Stimulated activated CD4-positive, alpha-beta T cell treated with anti-CD3 and anti-CD28 coated beads, Interleukin-4, amount 100 ng/mL, for 48 hours (primary cell): ENCODE measurements around the gene LYRM2.

ENCODE experiments used
- DNase-seq, 2 donors: peaks; one replicate each; pipeline ENCODE4 v3.0.0-alpha.2; 2020; ENCODE audit warnings: low read depth in 2 of 2

Gene LYRM2

DNA sequence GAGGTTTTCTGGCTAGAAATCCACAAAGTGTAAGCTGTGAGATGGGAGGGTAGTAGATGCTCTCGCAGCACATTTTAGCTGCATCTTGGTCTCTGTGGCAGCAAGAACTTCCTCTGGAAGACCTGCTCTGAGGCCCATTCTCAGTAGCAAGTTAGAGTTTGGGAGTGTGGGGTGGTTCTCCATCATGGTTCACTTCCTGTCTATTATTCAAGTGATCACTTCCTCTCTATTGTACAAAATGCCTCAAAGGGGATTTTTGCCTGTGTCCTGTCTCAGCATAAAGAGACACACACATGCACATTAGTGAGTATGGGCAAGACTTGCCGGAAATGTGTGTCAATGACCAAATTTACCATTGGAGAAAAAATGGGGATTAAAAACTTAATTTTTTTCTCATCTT lies 42.5 kb downstream of the LYRM2 start:
- no peak for DNase-seq

DNA sequence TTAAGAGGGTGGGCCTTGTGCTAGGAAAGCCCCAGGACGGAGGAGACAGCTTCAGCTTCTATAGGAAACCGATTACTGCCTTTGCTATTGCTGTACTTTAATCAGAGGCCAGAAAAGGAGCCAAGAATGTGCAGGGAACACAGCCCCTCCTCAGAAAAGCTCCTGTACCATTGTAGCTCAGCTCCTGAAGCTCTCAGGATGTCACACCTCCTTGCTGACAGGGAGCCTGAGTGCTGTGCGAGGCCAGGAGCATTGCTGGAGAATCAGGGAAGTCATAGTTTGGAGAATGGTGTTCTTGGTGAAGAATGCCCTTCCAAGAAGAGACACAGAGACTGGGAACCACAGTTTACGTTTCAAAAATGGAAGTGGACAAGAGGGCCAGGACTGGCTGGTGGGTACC lies 46.8 kb downstream of the LYRM2 start:
- no peak for DNase-seq

DNA sequence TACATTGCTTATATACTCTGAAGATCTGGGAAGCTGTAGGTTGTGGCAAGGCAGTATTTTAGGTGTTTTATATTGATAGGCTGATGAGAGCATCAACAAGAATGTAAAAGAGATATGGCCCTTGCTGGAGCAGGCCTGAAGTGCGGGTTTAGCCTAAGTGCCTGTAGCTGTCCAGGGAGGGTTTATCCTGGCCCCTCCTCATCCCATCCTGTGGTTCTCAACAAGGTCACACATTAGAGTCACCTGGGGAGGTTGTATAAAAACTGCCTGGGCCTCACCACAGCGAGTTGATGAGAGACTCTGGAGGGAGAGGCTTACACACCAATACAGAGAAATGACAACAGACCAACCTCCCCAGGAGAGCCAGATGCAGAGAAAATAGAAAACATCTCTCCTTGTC lies 48.4 kb downstream of the LYRM2 start:
- DNase-seq, result no peak

DNA sequence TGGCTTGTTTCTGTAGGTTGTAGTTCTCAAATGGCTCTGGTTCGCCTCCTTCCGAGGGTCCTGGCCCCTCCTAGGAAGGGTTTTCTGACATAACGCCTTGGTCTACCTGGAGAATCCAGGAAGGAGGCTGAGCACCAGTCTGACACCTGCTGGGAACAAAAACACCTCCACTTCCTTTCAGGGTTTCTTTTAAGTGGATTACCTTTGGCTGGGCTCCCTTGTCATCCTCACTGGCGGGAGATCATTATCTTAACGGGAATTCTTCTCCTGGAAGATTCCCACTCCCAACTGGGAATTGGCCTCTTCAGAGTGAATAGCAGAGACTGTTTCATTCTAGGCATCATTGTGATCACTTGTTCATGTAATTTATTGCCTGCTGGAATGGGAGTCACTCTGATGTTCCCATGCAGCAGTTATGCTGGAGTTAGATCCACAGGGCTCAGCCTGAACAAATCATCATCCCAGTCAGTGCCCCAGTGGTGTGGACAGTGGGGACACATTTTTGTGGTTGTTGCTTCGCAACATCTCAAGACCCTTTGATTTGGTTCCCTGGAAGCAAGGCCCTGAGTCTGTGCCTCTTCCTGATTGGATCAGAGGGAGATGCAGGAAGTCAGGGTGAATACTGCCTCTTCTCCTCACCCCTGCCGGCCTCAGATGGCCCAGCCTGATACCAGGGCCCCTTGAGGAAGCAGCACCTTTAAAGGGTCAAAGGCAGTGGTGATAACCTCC lies 49.1 kb downstream of the LYRM2 start:
- DNase-seq, result no peak

DNA sequence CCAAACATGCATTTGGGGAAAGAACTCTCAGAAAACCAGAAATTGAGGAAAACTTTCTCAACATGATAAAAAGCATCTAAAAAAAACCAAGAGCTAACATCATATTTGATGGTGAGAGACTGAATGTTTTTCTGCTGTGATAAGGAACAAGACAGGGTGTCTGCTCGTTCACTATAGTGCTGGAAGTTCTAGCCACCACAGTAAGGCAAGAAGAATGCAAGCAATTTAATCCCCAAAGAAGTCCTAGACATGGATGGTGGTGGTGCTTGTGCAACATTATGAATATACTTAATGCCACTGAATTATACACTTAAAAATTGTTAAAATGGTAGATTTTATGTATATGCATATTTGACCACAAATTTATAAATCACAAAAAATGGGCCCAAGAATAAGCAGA lies 53.4 kb downstream of the LYRM2 start:
- no peak for DNase-seq

DNA sequence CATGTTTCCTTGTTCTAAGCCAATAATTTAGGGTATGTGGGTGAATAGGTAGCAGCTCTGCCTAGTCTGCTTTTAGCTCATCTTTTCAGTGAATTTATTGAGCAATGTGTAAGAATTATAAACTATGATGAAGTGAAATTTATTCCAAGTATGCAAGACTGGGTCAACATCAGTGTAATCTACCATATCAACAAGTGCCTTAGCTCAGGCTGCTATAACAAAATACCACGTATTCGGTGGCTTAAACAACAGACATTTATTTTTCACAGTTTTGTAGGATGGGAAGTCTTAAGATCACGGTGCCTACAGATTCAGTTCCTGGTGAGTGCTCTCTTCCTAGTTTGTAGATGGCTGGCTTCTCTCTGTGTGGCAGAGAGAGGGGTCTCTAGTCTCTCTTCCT lies 54.0 kb downstream of the LYRM2 start:
- DNase-seq, result no peak

DNA sequence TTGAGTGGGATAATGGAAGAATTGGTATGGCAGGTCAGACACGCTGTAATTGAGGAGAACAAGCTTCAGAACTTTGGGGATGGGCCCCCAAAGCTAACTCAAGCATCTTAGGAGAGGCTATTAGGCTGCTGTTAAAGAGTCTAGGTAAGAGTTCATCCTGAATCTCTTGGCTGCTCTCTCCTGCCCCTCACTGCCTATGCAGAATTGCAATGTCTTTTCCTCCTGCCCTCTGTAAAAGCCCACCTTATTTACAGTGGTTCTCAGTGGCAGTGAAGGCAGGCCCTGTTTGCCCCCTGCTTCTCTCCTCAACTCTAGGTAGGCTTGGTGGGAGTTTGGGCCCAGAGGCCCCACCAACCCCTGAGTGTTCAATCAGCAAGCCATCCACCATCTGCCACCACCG lies 55.0 kb downstream of the LYRM2 start:
- DNase-seq, result no peak

DNA sequence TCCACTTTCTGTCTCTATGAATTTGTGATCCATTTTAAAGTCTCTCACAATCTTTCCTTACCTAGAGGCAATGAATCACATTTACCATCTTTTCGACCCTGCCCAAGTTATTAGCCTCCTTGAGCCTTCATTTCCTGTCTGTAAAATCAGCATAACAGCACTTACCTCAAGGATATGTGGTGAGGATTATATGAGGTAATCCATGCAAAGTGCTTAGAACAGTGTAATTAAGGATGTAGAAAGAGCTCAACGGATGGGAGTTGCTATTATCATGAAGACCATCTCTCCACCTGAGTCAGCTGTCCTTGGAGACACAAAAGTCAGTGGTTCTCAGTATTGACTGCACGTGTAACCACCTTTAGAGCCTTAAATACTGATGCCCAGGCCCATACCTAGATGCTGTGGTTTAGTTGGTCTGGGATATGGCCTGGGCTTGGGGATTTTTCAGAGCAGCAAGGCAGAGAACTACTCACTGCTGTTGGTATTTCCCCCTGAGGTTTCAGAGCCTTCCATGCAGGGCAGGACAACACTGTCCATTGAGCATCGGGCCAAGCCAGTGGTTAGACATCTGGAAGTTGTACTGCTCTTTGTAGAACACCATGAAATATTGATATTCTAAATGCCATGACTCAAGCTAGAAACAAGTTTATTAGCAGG lies 55.8 kb downstream of the LYRM2 start:
- DNase-seq, result no peak

DNA sequence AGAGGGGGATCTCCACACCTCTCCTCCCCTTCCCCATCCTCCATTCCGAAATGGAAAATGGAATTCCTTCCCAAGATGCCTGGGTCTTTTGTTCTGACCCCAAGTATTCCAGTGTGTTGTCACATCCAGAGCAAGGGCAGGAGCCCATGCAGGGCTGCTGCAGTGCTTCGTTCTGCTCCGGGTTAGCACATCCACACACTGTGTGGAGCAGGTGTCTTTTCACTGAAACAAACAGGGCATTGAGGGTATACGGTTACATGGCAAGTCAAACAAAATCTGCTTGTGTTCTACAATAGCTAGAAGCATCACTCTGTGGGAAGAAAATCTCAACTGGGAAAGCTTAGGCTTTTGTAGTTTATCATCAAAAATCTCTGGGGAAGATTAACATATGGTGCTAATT lies 56.9 kb downstream of the LYRM2 start:
- no peak for DNase-seq

DNA sequence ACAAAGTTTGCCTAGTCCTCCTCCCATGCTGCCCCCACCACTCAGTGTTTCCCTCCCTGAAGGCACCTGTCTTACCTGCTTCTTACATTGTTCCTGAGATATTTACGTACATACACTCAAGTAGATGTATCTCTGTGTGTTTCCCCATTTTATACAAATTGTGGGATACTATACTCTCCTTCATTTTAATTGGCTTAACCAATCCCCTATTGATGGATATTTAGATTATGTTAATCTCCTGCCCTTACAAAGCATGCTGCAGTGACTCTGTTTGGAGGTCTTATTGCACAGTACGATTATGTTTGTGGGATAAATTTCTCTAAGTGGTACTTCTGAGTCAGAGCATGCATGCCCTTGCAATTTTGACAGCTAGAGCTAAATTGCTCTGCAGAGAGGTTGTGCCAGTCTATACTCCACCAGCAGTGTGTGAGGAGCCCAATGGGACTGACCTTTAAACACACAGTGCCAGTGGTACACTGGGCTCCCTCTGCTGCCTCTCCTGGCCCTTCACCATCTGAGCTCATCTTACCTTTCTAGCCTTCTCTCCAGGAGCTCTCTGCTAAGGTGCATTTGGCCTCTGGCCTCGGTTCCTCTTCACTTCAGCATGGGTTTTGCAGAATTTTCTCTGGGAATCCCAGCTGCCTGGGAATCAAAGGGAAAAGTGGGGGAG lies 57.4 kb downstream of the LYRM2 start:
- no peak for DNase-seq

DNA sequence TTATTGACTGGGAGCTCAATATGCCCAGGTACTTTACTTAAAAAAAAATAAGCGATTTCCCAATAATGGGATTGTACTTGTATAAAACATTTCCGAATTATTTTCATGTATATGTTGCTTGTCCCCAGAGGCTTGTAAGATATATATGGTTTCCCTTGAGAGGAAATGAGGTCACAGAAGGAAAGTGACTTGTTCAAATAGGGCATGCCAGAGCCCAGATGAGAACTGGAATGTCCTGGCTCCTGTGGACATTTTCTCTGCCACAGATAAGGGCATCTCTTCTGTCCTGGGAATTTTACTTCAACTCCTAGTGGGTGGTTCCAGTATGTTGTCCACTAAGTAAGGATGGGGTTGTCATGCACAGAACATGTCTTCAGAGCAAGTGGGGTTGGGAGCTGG lies 63.0 kb downstream of the LYRM2 start:
- no peak for DNase-seq

DNA sequence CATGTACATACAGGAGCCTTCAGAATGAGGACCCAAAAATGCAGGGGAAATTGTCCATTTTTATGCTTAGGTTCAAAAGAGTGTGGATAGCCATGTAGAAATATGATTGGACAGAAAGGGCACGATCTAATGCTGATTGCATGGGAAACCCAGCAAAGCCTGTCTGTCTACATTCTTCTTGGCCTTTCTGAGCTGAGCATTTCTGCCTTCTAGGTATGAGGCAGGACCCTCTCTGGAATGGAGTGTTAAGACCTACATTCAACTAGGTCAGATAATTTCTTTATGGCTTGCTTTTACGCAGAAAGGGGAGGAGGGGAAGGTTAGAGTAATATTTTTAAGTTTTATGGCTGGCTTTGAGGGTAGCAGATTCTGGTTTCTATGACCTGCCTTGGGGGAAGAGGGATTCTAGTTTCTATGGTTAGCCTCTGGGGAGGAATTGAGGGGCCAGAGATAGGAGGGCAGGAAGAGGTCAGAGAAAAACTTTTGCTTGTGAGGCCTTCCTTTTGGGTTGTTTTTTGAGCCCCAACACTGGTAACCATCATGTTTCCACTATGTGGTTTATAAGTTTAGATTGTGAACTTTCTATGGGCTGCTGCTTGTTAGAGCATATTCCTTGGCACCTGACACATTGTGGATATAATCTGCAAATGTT lies 63.5 kb downstream of the LYRM2 start:
- DNase-seq, result no peak

DNA sequence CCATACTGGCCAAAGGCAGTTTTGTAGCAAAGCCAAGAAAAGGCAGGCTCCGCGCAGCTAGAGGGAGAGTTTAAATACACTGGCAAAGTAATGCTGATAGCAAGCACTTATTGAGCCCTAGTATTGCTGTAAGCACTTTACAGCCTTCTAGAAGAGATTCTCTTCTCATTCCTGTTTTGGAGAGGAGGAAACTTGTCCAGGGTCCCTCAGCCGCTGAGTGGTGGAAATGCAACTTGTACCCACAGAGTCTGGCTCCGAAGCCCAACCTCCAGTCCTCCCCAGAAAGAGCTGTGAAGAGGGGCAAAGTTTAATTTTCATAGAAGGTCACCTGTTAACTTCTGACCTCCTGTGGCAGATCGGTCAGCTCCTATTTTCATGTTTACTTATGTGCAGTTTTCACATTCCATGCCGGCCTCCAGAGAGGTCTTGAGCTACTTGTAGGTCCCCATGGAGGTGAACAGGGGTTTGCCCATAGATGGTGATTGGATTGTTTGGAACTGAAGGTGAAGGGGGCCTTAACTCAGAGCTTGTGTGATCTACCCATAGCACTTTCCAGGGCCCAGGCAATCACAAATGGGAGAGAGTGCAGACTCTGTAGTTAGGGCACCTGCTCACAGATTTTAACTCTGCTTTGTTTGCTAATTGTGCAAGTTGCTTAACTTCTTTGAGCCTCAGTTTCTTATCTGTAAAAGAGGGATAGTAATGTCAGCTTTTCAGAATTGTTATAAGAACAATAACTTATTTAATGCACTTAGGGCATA lies 70.7 kb downstream of the LYRM2 start:
- no peak for DNase-seq

DNA sequence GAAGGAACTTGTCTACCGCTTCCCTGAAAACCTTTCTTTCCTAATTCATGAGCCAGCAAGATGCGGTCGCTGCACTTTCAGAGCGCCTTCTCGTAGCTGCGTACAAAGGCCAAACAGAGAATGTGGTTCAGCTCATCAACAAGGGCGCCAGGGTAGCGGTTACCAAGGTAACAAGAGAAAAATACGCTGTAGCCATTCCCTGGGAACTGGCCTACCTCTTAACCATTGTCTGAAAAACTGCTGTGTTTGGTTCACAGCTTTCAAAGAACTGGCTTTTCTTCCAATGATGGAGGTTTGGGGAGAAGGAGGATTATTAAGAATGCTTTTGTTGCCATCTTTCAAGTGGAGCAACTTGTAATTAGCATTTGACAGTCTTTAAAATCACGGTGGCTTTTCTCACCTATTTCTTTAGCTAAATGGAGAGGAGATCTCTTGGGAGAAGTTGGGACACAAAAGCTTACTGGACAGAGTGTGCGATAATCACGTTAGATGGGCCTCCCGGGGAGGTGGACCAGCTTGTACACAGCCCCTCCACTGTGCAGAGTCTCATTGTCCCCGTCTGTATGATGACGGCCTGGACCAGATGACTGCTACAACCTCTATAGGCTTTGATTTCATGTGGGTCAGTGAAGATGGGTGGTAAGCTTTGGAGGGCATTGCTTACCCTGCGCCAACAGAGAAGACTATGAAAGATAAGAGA lies 71.5 kb downstream of the LYRM2 start:
- no peak for DNase-seq

DNA sequence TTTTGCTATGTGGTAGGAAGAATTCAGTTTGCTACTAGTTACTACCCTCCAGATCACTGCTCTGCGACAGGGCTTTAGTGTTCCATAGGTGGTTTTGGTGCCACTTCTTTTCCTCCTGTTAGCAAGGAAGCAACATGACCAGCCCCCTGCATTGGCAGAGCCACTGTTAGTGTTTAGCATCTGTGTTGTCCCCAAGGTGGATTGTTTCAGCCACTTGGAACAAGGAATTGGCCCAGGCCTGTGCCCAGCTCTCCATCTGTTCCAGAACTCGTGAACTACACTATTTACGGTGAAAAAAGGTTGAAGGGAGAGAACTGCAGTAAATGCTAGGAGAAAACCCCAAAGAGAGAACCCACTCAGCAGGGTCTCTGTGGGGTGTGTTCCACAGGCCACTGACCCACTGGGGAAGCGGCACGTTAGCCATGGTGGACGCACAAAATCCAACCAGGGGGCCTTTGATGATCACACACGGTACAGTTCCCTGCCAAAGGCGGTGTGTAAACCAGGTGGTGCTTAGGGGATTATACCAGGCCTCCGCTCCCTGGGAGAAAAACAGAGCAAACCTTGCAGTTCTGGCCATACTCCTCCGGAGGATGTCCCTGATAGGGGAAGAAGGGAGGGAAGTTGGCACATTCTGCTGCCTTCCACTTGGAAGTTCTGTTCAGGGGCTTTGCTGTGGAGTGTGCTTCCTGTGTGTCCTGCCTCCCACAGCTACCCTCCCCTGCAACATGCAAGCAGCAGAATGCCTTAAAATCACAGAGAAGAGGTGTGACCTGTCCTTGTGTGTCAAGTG lies 72.3 kb downstream of the LYRM2 start:
- DNase-seq, result no peak

DNA sequence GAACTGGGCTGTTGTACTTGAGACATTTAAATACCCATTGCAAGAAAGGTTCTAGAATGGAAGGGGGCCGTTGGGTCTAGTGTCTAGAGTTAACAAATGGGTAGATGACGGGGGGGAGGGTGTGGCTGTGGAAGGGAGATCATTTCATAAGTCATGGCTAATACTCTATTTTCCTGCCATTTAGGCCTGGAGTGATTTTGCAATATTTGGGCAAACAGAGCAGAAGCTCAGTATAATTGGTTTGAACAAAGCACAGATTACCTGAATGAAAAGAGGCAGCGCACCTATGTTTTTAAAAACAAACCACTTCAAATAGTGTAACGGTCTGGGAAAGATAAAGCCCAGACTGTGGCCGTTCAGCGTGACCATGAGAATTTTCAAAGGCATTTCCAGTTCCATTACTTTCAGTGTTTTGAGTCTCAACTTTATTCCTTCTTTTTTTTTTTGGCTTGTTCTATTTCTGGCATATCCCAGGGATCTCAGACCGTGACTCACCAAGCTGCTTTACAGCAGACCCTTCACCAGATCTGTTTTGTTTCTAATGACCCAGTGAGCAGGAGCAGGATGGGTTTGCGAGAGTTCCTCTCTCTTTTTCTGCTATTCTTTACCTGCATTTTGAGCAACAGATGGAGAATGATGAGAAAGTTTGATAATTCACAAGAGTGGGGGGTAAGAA lies 73.7 kb downstream of the LYRM2 start:
- no peak for DNase-seq

DNA sequence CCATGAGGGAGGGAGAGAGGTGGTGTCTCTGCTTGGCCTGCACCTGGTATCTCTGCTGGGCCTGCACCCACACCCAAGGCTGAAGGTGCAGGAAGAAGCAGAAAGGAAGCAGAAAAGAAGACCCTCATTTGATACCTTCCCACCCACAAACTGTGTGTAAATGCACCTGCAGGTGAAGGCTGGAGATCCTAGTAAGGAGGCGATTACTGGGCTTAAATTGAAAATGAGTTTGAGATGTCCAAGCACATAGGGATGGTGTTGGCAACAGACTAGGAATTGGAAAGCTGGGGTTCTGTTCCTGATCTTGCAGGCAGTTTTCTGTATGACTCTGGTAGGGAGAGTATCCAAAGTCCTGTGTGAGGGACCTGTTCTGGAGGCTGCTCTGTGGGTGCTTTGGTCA lies 74.7 kb downstream of the LYRM2 start:
- DNase-seq, result no peak

DNA sequence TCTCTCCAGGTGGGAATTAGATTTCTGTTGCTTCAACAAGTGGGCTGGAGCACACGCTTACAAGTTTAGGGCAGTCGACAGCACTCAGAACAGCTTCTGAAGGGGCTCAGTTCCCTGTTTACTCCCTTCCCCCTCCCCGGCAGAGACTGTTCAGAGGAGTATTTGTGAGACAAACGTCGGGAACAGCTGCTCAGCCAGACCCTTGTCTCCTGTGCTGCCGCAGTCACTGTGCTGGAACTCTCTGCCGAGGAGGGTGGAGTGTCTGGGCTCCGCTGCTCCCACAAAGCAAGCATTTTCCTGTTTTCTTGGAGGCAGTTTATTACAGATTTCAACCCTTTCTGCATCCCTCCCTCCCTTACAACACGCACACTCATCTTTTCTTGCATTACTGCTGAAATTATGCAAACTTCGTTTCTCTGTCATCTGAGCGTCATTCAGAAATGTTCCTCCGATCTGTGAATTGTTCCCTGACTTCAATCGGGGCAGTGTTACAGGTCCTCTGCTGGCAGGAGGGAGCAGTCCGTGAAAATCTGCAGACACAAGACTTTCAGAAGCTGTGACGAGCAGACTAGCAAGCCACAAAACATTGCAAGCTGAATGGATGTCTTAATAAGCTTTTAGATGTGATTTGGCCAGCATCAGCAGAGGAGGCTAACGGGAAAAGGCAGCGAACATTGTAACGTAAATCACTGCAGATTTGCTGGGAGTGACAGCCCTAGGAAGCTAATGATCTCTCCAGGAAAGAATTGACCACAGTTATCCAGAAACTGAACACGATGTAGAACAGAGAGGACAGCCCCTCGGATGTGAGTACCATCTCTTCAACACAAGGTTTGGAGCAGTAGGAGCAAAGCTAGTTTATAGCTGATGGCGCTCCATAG lies 76.2 kb downstream of the LYRM2 start:
- no peak for DNase-seq

DNA sequence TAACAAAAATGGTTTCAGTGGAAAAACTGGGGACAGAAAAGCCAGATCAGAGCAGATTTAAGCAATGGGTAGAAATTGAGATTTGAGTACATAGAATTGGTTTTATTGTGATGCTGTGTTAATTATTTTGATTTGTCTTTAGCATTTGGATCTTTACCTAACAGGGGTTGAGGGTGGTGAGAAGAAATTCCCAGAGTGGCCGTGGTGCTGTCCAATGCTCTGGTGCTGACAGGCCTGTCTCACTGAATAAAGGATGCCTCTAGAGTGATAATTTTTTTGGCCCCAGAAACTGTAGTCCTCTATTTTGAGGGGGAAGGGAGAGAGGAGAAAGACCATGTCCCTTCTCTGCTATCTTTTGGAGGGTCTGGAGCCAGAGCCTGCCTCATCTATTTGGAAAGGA lies 79.1 kb downstream of the LYRM2 start:
- DNase-seq, result no peak
